ENCODE data around the gene NAT9.

DNA sequence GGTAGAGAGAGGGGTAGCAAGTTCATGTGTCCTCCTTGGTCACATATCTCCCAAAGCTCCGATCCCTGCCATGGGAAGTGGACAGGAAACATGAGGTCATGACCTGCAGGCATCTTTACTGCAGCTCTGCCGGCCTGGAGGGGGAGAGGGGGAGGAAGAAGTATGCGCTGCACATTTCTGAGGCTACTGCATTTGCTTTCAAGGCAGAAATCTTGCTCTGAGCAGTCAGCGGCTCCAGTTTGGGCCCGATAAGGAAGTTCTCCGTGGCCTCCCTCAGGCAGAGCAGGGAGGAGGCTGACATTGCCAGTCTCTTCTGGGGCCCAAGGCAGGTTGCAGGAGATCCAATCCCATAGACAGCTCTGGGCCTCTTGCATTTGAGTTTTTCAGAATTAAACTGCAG, 29.2 kb downstream of the NAT9 start:
- TF ChIP-seq, protein P1, sequence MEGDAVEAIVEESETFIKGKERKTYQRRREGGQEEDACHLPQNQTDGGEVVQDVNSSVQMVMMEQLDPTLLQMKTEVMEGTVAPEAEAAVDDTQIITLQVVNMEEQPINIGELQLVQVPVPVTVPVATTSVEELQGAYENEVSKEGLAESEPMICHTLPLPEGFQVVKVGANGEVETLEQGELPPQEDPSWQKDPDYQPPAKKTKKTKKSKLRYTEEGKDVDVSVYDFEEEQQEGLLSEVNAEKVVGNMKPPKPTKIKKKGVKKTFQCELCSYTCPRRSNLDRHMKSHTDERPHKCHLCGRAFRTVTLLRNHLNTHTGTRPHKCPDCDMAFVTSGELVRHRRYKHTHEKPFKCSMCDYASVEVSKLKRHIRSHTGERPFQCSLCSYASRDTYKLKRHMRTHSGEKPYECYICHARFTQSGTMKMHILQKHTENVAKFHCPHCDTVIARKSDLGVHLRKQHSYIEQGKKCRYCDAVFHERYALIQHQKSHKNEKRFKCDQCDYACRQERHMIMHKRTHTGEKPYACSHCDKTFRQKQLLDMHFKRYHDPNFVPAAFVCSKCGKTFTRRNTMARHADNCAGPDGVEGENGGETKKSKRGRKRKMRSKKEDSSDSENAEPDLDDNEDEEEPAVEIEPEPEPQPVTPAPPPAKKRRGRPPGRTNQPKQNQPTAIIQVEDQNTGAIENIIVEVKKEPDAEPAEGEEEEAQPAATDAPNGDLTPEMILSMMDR (IDR thresholded peaks at IDR 0.05) = no peak
- no peak for TF ChIP-seq EZH2 (IDR thresholded peaks at IDR 0.05; ENCODE audit: borderline replicate concordance, insufficient read depth, low read depth, low read length, poor library complexity, severe bottlenecking)

Measured in B cell (primary cell).